Measurements from ENCODE around the gene BMP2.

DNA sequence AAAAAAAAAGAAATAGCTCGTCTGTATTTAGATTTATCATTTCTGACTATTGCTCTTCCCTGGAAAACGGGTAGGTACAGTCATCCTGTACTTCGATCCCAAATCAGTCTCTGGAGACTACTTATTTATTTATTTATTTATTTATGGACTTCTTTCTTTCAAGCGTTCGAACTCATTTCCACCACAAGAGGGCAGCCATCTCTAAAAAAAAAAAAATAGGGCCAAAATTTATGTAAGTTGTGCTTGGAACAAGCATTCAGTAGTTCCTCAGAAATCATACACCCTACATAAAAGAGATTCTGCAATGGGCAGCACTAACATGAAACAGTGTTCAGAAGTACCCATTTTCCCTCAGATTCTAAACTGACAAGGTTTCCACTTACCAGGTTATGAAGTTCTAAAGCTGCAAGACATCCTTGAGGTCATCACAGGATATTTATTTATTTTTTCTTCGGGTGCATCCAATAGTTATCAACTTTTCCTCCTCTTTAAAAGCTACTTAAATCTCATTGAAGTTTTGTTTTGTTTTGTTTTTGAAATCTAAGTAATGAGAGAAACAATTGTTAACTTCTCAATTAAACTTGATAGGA, 1.9 kb upstream of the BMP2 start:
- TF ChIP-seq CTCF (IDR thresholded peaks at IDR 0.05; ENCODE audit: low read depth, low read length) (peak; percentile 55), EZH2phosphoT487 (IDR thresholded peaks at IDR 0.05; ENCODE audit: low read depth) (no peak)

Measured in OCI-LY3 (cell line).